NCI-H2227 treated with DMSO at 0.1 percent for 48 hours (cell line): ENCODE data around the gene FAM222A.
A peak's percentile ranks its signal among the peaks of the same experiment; 100 is the strongest.

Source experiments
- DNase-seq: peaks from one replicate; lab custom pipeline; 2025; lab: John Stamatoyannopoulos, UW

The FAM222A gene

GRCh38 chr12:109773384-109774011 is 59.9 kb downstream of the FAM222A start:
- no peak for DNase-seq

- no peak for DNase-seq
These were observed 61.7 kb downstream of the FAM222A start for GRCh38 chr12:109775172-109775881.

- peak; percentile 45 for DNase-seq
These were observed 63.0 kb downstream of the FAM222A start for GRCh38 chr12:109776624-109777023.

- no peak for DNase-seq
These were observed 63.9 kb downstream of the FAM222A start for GRCh38 chr12:109777544-109777943.

GRCh38 chr12:109778684-109779083 is 65.1 kb downstream of the FAM222A start:
- DNase-seq = no peak

GRCh38 chr12:109779382-109779781 is 65.8 kb downstream of the FAM222A start:
- DNase-seq = no peak

GRCh38 chr12:109781668-109782325 is 68.2 kb downstream of the FAM222A start:
- no peak for DNase-seq

- no peak for DNase-seq
These were observed 68.7 kb downstream of the FAM222A start for GRCh38 chr12:109782326-109782703.

GRCh38 chr12:109783135-109783964 is 69.7 kb downstream of the FAM222A start:
- DNase-seq = no peak

- DNase-seq = no peak
These were observed 70.3 kb downstream of the FAM222A start for GRCh38 chr12:109783965-109784244.

GRCh38 chr12:109785854-109786253 is 72.2 kb downstream of the FAM222A start:
- DNase-seq = no peak

GRCh38 chr12:109786799-109787198 is 73.2 kb downstream of the FAM222A start:
- DNase-seq = no peak

- DNase-seq = no peak
These were observed 76.0 kb downstream of the FAM222A start for GRCh38 chr12:109789526-109790048.

GRCh38 chr12:109792992-109793391 is 79.4 kb downstream of the FAM222A start:
- no peak for DNase-seq

- DNase-seq = no peak
These were observed 79.8 kb downstream of the FAM222A start for GRCh38 chr12:109793411-109793810.

- no peak for DNase-seq
These were observed 80.3 kb downstream of the FAM222A start for GRCh38 chr12:109793826-109794501.

- no peak for DNase-seq
These were observed 81.4 kb downstream of the FAM222A start for GRCh38 chr12:109795023-109795422.

- no peak for DNase-seq
These were observed 82.4 kb downstream of the FAM222A start for GRCh38 chr12:109796057-109796456.

- DNase-seq = no peak
These were observed 84.5 kb downstream of the FAM222A start for GRCh38 chr12:109797905-109798669.

- no peak for DNase-seq
These were observed 85.1 kb downstream of the FAM222A start for GRCh38 chr12:109798691-109799090.

- no peak for DNase-seq
These were observed 86.9 kb downstream of the FAM222A start for GRCh38 chr12:109800536-109800935.
